HepG2 (cell line): ENCODE data around the gene PARP16. TPM values are rescaled to one million over a fixed set of nuclear protein-coding genes. Genes with fewer than 3 reads are reported as not detected.

ENCODE experiments used
- ASH2L ChIP-seq: fragments of 300-600, 200-600 bp; sonication (generic); IDR thresholded peaks from 2 replicates; pipeline ENCODE4 v1.7.0; 2017; ENCODE audit warnings: low read depth, mild to moderate bottlenecking, moderate library complexity, mixed read lengths, low read length; ENCODE audit not compliant: insufficient read length
- CREB1 ChIP-seq, 2 experiments: fragments of 450-650 bp in 1 of 2; IDR thresholded peaks; 2 replicates each; pipeline ENCODE4 v1.6.1; 2016 to 2017; ENCODE audit warnings: control low read depth in 1 of 2, mild to moderate bottlenecking in 1 of 2, missing compliant biosample characterization in 1 of 2, missing genetic modification characterization in 1 of 2
- HDAC1 ChIP-seq: sonication (generic); formaldehyde crosslinking; IDR thresholded peaks from 2 replicates; pipeline ENCODE4 v1.5.1; 2020; ENCODE audit warnings: mild to moderate bottlenecking, missing genetic modification reagents
- HNRNPLL ChIP-seq: fragments of 200-400 bp; formaldehyde crosslinking; IDR thresholded peaks from 2 replicates; pipeline ENCODE4 v1.6.1; 2017; ENCODE audit warnings: mild to moderate bottlenecking, low read depth, low read length; ENCODE audit not compliant: poor library complexity, severe bottlenecking
- KDM5B ChIP-seq: sonication (generic); formaldehyde crosslinking; IDR thresholded peaks from 2 replicates; pipeline ENCODE4 v1.4.0; 2020; ENCODE audit warnings: missing genetic modification reagents, mild to moderate bottlenecking, borderline replicate concordance
- KLF16 ChIP-seq, 2 experiments: sonication (generic) in 1 of 2; formaldehyde crosslinking in 1 of 2; IDR thresholded peaks; 2 replicates each; pipeline versions ENCODE4 v1.6.1 to v1.8.0; 2016 to 2023; ENCODE audit warnings: missing genetic modification reagents in 2 of 2, missing compliant biosample characterization in 1 of 2
- NFRKB ChIP-seq: fragments of 450-650 bp; IDR thresholded peaks from 2 replicates; pipeline ENCODE4 v1.6.1; 2017
- NFYB ChIP-seq: sonication (generic); formaldehyde crosslinking; IDR thresholded peaks from 2 replicates; pipeline ENCODE4 v1.4.0; 2020; ENCODE audit warnings: missing genetic modification reagents
- POLR2AphosphoS5 ChIP-seq: IDR thresholded peaks from 2 replicates; pipeline ENCODE4 v1.6.1; 2012; ENCODE audit warnings: low read depth, low read length
- RBM39 ChIP-seq: fragments of 200-400 bp; formaldehyde crosslinking; IDR thresholded peaks from one replicate; pipeline ENCODE4 v1.6.1; 2018; ENCODE audit warnings: antibody characterized with exemption, mild to moderate bottlenecking, low read depth, low read length; ENCODE audit not compliant: poor library complexity, severe bottlenecking
- SRF ChIP-seq: IDR thresholded peaks from 2 replicates; pipeline ENCODE4 v1.6.1; 2011; ENCODE audit warnings: mild to moderate bottlenecking, low read depth, low read length, moderate library complexity
- STAG1 ChIP-seq: sonication (generic); formaldehyde crosslinking; IDR thresholded peaks from 2 replicates; pipeline ENCODE4 v1.4.0; 2020; ENCODE audit warnings: missing genetic modification reagents
- ZBTB7A ChIP-seq: sonication (generic); formaldehyde crosslinking; IDR thresholded peaks from 2 replicates; pipeline ENCODE4 v1.8.0; 2022; ENCODE audit warnings: mild to moderate bottlenecking, missing genetic modification reagents
- ZNF205 ChIP-seq: IDR thresholded peaks from 2 replicates; pipeline ENCODE4 v1.6.1; 2018; ENCODE audit warnings: missing biosample characterization, missing genetic modification reagents
- ZNF234 ChIP-seq: sonication (generic); formaldehyde crosslinking; conservative IDR thresholded peaks from 2 replicates; pipeline ENCODE4 v1.5.1; 2020; ENCODE audit warnings: mild to moderate bottlenecking, missing genetic modification reagents
- ZNF263 ChIP-seq: sonication (generic); formaldehyde crosslinking; IDR thresholded peaks from 2 replicates; pipeline ENCODE4 v1.4.0; 2020; ENCODE audit warnings: missing genetic modification reagents
- ZNF615 ChIP-seq: sonication (generic); formaldehyde crosslinking; IDR thresholded peaks from 2 replicates; pipeline ENCODE4 v1.5.0; 2020; ENCODE audit warnings: mild to moderate bottlenecking, missing genetic modification reagents, borderline replicate concordance
- ZNF629 ChIP-seq: sonication (generic); formaldehyde crosslinking; conservative IDR thresholded peaks from 2 replicates; pipeline ENCODE4 v1.5.0; 2020; ENCODE audit warnings: missing genetic modification reagents
- ZNF841 ChIP-seq: sonication (generic); formaldehyde crosslinking; IDR thresholded peaks from 2 replicates; pipeline ENCODE4 v1.8.1; 2023; ENCODE audit warnings: missing genetic modification reagents, borderline replicate concordance
- polyA plus RNA-seq, 8 experiments: library from polyadenylated mRNA; depleted of rRNA in 3 of 8; stranded (reverse) in 7 of 8; unstranded in 1 of 8; fragments of >200 nt; fragmentation: Illumina TruSeq in 4 of 8; extraction: Trizol in 4 of 8; gene quantifications; 2 replicates each; pipeline versions ENCODE4 v1.2.1 to v1.2.3, GENCODE V29; 2011 to 2016; ENCODE audit warnings: low read depth in 4 of 8, missing spikeins in 1 of 8, mixed read lengths in 1 of 8; ENCODE audit not compliant: insufficient read depth in 1 of 8
- total RNA-seq, 5 experiments: library from RNA; depleted of rRNA; stranded (reverse); fragments of >200 nt; fragmentation: Illumina TruSeq; extraction: Trizol; gene quantifications; 2 replicates each; pipeline ENCODE4 v1.2.3, GENCODE V29; 2016; ENCODE audit warnings: low read depth in 1 of 5
- TF ChIP-seq, protein P1 (sequence below): sonication (generic); formaldehyde crosslinking; IDR thresholded peaks from 2 replicates; pipeline ENCODE4 v1.4.0; 2020; ENCODE audit warnings: low read depth, mild to moderate bottlenecking, missing genetic modification reagents
- TF ChIP-seq, protein P2 (sequence below): sonication (generic); formaldehyde crosslinking; IDR thresholded peaks from 2 replicates; pipeline ENCODE4 v1.5.0; 2020; ENCODE audit warnings: missing genetic modification reagents
- TF ChIP-seq, protein P3 (sequence below): sonication (generic); formaldehyde crosslinking; IDR thresholded peaks from 2 replicates; pipeline ENCODE4 v1.4.0; 2020; ENCODE audit warnings: missing genetic modification reagents, borderline replicate concordance
- TF ChIP-seq, protein P4 (sequence below): IDR thresholded peaks from 2 replicates; pipeline ENCODE4 v1.6.1; 2016; ENCODE audit warnings: low read depth, borderline replicate concordance
- TF ChIP-seq, protein P5 (sequence below): IDR thresholded peaks from 2 replicates; pipeline ENCODE4 v1.6.1; 2018; ENCODE audit warnings: missing genetic modification reagents, mild to moderate bottlenecking, missing compliant biosample characterization

The PARP16 gene
- total and polyA plus RNA-seq, 2 of the 13 experiments (the other 11 are each of a cell fraction or from before 2014, with no cell fraction given), result 6.8 to 7.6 TPM

DNA sequence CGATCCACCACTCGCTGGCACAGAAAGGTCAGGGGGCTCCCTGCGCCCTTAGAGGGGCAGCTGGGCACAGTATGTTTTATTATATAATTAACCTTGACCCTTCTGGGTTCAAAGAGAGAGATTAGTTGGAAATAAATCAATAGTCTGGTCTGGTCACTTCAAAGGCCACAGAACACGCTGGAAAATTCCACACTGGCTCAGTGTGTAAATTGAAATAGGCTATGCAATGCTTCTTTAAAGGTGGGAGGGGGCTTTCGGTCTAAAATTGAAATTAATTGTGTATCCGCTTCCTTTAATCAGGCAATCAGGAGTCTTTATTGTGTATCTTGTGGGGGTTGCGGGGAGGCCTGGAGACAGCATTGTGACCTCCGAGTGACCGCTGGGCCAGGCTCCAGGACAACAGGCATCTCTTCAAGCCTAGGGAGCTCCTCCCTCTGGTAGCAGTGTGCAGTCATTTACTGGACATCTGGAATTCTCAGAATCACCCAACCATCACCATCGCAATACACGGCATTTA, 25.8 kb upstream of the PARP16 start (continued):
- TF ChIP-seq, protein P1, sequence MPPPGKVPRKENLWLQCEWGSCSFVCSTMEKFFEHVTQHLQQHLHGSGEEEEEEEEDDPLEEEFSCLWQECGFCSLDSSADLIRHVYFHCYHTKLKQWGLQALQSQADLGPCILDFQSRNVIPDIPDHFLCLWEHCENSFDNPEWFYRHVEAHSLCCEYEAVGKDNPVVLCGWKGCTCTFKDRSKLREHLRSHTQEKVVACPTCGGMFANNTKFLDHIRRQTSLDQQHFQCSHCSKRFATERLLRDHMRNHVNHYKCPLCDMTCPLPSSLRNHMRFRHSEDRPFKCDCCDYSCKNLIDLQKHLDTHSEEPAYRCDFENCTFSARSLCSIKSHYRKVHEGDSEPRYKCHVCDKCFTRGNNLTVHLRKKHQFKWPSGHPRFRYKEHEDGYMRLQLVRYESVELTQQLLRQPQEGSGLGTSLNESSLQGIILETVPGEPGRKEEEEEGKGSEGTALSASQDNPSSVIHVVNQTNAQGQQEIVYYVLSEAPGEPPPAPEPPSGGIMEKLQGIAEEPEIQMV (CRISPR knock-in tag), result no peak
- TF ChIP-seq HDAC1 (peak; percentile 56), ZNF205 (CRISPR knock-in tag) (0 out of 2 replicates have a peak, but pooled peaks have one; percentile 22), ASH2L (peak; percentile 42), ZBTB7A (CRISPR knock-in tag) (no peak), KLF16 (CRISPR knock-in tag; IDR thresholded peaks at IDR 0.05) (peak in 1 of 2 experiments; percentile 31; a peak in 1 of 4 replicates), POLR2AphosphoS5 (no peak), HNRNPLL (no peak), KDM5B (CRISPR knock-in tag) (no peak), ZNF841 (CRISPR knock-in tag) (no peak), ZNF629 (CRISPR knock-in tag) (no peak), ZNF615 (CRISPR knock-in tag) (no peak), NFRKB (no peak), NFYB (no peak), RBM39 (no peak), SRF (no peak), ZNF234 (no peak), ZNF263 (0 out of 2 replicates have a peak, but pooled peaks have one; percentile 37), CREB1 (IDR thresholded peaks at IDR 0.05) (no peak), CREB1 (CRISPR knock-in tag; IDR thresholded peaks at IDR 0.05) (no peak), STAG1 (CRISPR knock-in tag) (no peak)
- TF ChIP-seq, protein P2, sequence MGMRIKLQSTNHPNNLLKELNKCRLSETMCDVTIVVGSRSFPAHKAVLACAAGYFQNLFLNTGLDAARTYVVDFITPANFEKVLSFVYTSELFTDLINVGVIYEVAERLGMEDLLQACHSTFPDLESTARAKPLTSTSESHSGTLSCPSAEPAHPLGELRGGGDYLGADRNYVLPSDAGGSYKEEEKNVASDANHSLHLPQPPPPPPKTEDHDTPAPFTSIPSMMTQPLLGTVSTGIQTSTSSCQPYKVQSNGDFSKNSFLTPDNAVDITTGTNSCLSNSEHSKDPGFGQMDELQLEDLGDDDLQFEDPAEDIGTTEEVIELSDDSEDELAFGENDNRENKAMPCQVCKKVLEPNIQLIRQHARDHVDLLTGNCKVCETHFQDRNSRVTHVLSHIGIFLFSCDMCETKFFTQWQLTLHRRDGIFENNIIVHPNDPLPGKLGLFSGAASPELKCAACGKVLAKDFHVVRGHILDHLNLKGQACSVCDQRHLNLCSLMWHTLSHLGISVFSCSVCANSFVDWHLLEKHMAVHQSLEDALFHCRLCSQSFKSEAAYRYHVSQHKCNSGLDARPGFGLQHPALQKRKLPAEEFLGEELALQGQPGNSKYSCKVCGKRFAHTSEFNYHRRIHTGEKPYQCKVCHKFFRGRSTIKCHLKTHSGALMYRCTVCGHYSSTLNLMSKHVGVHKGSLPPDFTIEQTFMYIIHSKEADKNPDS (CRISPR knock-in tag), result no peak
- TF ChIP-seq, protein P3, sequence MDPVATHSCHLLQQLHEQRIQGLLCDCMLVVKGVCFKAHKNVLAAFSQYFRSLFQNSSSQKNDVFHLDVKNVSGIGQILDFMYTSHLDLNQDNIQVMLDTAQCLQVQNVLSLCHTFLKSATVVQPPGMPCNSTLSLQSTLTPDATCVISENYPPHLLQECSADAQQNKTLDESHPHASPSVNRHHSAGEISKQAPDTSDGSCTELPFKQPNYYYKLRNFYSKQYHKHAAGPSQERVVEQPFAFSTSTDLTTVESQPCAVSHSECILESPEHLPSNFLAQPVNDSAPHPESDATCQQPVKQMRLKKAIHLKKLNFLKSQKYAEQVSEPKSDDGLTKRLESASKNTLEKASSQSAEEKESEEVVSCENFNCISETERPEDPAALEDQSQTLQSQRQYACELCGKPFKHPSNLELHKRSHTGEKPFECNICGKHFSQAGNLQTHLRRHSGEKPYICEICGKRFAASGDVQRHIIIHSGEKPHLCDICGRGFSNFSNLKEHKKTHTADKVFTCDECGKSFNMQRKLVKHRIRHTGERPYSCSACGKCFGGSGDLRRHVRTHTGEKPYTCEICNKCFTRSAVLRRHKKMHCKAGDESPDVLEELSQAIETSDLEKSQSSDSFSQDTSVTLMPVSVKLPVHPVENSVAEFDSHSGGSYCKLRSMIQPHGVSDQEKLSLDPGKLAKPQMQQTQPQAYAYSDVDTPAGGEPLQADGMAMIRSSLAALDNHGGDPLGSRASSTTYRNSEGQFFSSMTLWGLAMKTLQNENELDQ, result no peak
- TF ChIP-seq, protein P4, sequence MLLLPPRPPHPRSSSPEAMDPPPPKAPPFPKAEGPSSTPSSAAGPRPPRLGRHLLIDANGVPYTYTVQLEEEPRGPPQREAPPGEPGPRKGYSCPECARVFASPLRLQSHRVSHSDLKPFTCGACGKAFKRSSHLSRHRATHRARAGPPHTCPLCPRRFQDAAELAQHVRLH (CRISPR knock-in tag), result no peak
- TF ChIP-seq, protein P5, sequence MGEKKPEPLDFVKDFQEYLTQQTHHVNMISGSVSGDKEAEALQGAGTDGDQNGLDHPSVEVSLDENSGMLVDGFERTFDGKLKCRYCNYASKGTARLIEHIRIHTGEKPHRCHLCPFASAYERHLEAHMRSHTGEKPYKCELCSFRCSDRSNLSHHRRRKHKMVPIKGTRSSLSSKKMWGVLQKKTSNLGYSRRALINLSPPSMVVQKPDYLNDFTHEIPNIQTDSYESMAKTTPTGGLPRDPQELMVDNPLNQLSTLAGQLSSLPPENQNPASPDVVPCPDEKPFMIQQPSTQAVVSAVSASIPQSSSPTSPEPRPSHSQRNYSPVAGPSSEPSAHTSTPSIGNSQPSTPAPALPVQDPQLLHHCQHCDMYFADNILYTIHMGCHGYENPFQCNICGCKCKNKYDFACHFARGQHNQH, result peak; percentile 11; the same call in 1 of the 2 replicates
